HG03103 (cell line): ENCODE data around the gene RAB22A.
"Not testable (repeated sequence)": the region's sequence is repeated elsewhere in the genome, so short reads cannot be mapped to it uniquely, and the experiment has no call there.

Experiments
- ATAC-seq: cut with Tn5 transposase; IDR thresholded peaks from one replicate; pipeline ENCODE4 v1.9.1; 2021; ENCODE audit warnings: low read depth; ENCODE audit not compliant: unreplicated experiment

The RAB22A gene

GRCh38 chr20:58406422-58407001 is 97.0 kb downstream of the RAB22A start:
- ATAC-seq, result no peak

GRCh38 chr20:58407201-58407873 is 97.8 kb downstream of the RAB22A start:
- ATAC-seq, result no peak

- ATAC-seq, result peak; percentile 62
These were observed 98.5 kb downstream of the RAB22A start for GRCh38 chr20:58407966-58408557.

GRCh38 chr20:58408603-58409246 is 99.2 kb downstream of the RAB22A start:
- ATAC-seq, result no peak

GRCh38 chr20:58414216-58414615 is 104.7 kb downstream of the RAB22A start:
- not testable (repeated sequence) for ATAC-seq

GRCh38 chr20:58414786-58415185 is 105.3 kb downstream of the RAB22A start:
- ATAC-seq, result not testable (repeated sequence)

- no peak for ATAC-seq
These were observed 106.5 kb downstream of the RAB22A start for GRCh38 chr20:58416057-58416456.

- ATAC-seq, result no peak
These were observed 107.3 kb downstream of the RAB22A start for GRCh38 chr20:58416835-58417234.
